HG03460 (cell line): ENCODE results near the gene DGKH.
"Not testable (repeated sequence)": the region's sequence is repeated elsewhere in the genome, so short reads cannot be mapped to it uniquely, and the experiment has no call there.

Experiments
- ATAC-seq: cut with Tn5 transposase; IDR thresholded peaks from one replicate; pipeline ENCODE4 v1.9.1; 2021; ENCODE audit not compliant: unreplicated experiment

DGKH gene

DNA sequence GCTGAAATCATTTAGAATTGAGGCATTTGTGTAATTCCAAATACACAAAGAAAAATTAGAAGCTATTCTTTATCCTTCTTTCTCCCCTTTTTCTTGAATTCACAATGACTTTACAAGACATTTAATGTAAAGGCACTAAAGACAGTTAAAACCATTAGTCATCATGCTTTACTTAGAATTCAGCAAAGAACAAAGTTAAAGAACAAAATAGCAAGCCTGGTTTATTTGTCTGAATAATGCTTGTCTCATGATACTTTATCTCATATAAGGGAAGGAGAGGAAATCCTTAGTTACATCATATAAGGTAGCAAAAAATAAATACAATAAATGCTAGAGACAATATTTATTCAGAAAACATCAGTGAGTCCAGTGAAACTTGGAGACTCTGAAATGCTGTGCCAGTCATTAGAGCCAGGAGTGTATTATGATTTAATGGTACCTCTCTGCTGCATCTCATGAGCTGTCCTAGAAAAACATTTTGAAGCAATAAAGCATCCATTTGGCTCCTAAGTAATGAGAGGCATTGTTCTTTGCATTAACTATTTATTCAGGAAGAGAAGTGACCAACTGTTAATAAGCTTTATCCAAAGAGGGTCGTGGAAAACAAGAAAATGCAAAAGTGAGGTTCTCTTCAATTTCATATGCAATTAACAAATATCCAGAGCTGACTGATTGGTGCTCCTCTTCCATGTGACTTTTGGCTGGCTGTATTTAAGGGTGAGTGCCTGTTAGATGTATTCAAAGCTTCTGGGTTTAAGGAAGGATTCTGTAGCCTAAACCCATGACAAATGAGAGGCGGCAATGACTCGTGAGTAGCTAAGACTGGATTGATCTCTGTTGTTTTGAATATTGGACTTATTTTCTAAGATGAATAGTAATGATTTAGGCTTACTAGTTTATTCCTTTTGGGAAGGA, 105.0 kb downstream of the DGKH start:
- ATAC-seq: no peak

DNA sequence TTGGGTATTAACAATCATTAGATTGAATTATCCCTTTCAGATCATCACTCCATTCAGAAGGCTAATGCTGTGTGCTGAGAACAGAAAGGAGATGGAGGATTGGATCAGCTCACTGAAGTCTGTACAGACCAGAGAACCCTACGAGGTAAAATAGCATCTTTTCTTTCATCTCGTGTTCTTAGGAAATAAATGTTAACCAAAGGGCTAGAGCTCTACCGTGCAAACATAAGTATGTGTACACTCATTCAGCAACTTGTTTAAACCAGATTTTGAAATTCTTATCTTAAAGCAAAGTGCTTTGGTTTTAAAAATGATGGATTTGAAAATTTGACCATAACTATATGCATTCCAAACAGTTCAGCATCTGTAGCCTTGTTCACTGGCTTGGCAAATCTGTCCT, 106.8 kb downstream of the DGKH start:
- no peak for ATAC-seq

GRCh38 chr13:42163338-42163737, 114.9 kb downstream of the DGKH start:
- ATAC-seq: not testable (repeated sequence)

- ATAC-seq: not testable (repeated sequence)
Observed at GRCh38 chr13:42163910-42164309, 115.5 kb downstream of the DGKH start.

GRCh38 chr13:42164557-42165125, 116.2 kb downstream of the DGKH start:
- no peak for ATAC-seq

DNA sequence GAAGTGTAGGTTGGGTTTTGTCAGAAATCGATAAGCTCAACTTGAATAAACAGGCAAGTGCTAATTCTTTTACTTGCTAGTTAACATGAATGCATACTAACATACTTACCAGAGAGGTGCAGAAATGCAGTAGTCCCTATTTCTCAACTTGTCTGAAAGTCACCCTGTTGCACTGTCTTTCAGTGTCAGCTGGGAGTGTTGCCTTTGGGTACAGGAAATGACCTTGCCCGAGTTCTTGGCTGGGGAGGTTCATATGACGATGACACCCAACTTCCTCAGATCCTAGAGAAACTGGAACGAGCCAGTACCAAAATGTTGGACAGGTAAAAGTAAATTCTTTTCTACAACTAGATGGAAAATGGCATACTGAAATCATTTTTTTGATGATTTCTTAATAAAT, 120.0 kb downstream of the DGKH start:
- no peak for ATAC-seq

- ATAC-seq: no peak
Observed at GRCh38 chr13:42170029-42170428, 121.6 kb downstream of the DGKH start.

- no peak for ATAC-seq
Observed at GRCh38 chr13:42173789-42174343, 125.4 kb downstream of the DGKH start.

DNA sequence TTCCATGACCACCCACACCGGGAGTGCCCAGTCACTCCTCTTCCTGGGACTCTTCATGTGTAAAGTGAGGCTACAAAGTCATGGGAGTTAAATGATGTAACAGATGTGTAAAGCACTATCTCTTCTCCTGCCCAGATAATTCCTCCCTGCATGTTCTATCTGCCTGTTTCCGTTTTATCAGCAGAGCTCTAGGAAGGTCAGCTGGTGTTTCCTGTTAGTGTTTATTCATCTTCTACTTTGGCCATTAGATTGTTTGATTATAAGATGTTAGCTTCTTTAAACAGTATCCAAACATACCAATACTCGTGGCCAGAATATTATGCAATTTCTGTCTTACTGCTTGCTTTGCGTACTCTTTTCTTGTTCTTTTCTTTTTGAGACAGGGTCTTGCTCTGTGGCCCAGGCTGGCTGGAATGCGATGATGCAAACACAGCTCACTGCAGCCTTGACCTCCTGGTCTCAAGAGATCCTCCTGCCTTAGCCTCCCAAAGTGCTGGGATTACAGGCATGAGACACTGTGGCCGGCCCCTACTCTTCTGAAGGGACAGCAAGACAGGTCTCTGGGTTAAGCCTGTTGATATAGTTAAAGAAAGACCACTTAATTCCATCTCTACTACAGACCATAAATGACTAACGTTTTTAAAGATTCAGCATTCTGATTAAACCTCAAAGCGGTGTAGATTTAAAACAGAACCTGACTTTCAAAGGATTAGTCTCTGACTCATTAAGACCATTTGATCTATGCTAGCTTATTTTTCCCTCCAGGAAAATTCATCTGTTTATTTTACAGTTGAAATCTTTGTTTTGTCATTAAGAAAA, 126.1 kb downstream of the DGKH start:
- ATAC-seq: no peak

GRCh38 chr13:42176294-42176693, 127.8 kb downstream of the DGKH start:
- ATAC-seq: no peak

- ATAC-seq: no peak
Observed at GRCh38 chr13:42177189-42177588, 128.7 kb downstream of the DGKH start.

- no peak for ATAC-seq
Observed at GRCh38 chr13:42181381-42181953, 133.0 kb downstream of the DGKH start.

DNA sequence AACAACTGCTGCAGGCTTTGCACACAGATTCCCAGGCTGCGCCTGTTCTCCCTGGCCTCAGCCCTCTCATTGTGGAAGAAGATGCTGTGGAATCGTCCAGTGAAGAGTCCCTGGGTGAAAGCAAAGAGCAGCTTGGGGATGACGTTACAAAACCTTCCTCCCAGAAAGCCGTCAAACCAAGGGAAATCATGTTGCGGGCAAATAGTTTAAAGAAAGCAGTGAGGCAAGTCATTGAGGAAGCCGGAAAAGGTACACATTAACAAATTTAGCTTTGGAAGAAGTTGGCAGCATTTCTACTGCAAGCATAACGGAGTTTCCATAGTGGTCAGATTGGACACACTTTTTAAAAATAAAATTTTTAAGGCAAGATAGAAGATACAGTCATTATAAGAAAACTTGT, 140.6 kb downstream of the DGKH start:
- no peak for ATAC-seq

- no peak for ATAC-seq
Observed at GRCh38 chr13:42190529-42190928, 142.1 kb downstream of the DGKH start.

DNA sequence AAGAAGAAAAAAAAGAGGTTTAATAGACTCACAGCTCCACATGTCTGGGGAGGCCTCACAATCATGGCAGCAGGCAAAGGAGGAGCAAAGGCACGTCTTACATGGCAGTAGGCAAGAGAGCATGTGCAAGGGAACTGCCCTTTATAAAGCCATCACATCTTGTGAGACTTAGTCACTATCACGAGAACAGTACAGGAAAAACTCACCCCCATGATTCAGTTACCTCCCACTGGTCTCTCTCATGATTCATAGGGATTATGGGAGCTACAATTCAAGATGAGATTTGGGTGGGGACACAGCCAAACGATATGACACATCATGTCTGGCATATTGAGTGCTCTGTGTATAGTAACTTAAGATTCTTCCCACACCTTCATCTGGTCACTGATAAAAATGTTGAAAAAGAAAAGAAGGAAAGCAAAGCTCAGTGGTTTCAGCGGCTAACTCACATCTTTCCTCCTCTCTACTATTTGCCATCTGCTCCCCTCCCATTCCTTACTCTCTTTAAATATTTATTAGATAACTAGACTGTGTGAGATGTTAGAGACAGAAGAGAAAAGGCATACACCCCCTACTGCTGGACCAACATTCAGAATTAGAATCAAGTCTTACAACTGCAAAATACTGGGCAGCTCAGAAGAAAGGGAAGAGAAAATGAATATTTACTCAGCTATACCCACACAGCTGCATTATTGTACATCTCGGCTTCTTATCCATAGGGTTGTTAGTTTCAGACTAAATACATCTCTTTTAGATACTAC, 163.4 kb downstream of the DGKH start:
- no peak for ATAC-seq

- ATAC-seq: no peak
Observed at GRCh38 chr13:42214446-42214845, 166.0 kb downstream of the DGKH start.

DNA sequence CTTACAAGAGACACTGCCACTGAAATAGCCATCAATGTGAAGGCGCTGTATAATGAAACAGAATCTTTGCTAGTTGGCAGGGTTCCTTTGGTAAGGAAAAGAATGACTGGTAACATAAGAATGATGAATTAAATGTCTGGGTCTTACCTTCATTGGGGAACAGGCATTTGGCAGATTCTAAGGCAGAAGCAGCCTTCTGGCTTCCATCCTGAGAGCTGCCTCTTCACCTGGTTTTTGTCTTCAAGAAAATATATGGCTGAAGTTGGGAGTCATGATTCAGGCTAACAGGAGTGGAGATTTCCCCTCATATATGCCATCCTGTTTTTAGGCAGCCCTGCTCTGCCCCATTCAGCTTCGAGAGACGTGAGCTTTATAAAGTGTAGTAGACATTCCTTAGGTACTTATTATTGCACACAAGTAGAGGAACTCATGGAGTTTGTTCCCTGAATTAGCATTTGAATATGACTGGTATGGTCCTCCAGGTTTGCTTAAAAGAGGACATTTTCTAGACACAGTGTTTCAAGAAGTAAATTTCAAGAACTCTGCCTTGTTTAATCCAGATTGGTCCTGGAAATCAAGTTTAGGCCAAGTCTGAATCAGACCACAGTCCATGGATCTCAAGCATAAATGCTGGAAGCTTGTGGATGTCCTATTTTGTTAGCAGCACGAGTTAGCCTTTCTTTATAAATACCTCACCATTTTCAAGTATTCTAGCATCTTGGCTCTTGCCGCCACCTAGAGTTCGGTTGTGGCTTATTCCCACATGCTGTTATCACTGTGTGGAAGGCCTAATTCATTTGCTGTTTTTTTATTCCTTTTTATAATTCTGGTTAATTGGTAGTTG, 167.4 kb downstream of the DGKH start:
- no peak for ATAC-seq

DNA sequence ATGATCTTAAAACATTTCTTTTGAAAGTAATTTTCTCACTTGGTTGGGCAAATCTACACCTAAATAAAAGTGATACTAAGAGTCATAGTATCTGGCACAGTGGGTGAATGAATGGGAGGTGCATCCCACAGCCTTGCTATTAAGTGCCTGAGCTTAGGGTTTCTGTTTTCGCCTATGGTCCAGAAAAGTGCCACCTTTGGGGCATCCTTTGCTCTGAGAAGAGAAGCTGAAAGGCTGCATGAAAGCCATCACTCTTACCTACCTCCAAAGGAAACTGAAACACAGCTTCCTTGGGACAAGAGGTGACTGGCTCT, 167.9 kb downstream of the DGKH start:
- no peak for ATAC-seq

GRCh38 chr13:42218576-42218975, 170.1 kb downstream of the DGKH start:
- no peak for ATAC-seq

DNA sequence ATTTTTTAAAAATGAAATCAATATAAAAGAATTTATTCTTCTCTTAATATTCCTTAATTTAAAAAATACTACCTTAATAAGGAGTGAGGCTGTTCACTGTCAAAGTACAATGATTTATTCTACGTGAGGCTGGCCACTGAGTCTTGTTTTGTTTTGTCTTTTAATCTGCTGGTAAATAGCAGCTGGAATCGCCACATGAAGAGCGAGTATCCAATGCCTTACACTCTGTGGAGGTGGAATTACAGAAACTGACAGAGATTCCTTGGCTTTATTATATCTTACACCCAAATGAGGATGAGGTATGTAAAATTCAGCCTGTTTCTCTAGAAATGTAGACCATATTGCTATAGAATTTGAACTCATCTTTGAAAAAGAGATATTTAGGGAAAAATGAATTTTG, 170.6 kb downstream of the DGKH start:
- ATAC-seq: no peak
